AG10803 (cell line): Measurements from ENCODE around the gene FOXN1.

Experiments used
- DNase-seq: peaks from one replicate; pipeline ENCODE4 v3.0.0; 2010; ENCODE audit warnings: low read depth
- H3K4me3 ChIP-seq: 2 replicates; pipeline ENCODE4 v1.5.1; 2011; ENCODE audit warnings: mild to moderate bottlenecking, low read length, control low read depth
- TF ChIP-seq, protein P1 (sequence below): conservative IDR thresholded peaks from 2 replicates; pipeline ENCODE4 v1.5.1; 2011; ENCODE audit warnings: mild to moderate bottlenecking, low read length, control low read depth, inconsistent platforms

The FOXN1 gene

DNA sequence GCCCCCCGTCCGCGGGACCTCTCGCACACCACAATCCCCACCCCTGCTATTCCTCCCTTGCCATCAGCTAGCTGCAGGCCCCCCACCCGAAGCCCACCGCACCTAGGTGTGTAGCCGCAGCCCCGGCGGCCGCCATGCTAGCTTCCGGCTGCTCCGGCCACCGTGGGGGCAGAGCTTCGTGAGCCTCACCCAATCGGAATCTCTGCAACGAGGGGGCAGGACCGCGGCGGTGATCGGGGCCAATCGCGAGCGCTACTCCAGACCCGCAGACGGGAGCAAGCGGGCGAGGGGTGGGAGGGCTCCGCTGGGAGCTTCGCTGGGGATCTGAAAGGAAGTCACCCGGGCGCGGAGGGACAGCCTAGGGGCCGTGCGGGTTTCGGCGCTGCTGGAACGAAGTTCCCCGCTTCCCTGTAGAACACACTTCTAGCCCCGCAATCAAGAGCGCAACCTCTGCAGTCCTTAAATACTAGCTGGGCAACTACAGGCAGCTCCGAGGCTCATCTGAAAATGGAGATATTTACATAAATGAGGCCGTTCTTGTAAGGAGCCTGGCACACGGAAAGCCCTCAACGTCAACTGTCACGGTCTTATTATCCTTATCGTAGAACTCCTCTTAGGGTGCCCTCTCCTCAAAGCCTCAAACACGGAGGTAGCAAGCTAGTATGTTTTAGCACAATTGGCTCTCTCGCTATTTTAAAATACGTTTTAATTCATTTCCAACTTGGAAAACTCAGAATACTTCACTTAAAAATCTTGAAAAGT, 65.4 kb downstream of the FOXN1 start, which contains the start of gene PIGS:
PIGS (minus strand) TSS at position 164 of the 762 bp plus-strand sequence; CDS start at position 136, 28 bp downstream.
- TF ChIP-seq, protein P1, sequence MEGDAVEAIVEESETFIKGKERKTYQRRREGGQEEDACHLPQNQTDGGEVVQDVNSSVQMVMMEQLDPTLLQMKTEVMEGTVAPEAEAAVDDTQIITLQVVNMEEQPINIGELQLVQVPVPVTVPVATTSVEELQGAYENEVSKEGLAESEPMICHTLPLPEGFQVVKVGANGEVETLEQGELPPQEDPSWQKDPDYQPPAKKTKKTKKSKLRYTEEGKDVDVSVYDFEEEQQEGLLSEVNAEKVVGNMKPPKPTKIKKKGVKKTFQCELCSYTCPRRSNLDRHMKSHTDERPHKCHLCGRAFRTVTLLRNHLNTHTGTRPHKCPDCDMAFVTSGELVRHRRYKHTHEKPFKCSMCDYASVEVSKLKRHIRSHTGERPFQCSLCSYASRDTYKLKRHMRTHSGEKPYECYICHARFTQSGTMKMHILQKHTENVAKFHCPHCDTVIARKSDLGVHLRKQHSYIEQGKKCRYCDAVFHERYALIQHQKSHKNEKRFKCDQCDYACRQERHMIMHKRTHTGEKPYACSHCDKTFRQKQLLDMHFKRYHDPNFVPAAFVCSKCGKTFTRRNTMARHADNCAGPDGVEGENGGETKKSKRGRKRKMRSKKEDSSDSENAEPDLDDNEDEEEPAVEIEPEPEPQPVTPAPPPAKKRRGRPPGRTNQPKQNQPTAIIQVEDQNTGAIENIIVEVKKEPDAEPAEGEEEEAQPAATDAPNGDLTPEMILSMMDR: no peak
- H3K4me3 ChIP-seq: peak within 1 kb of the TSS; percentile 97
- peak; percentile 87 for DNase-seq

DNA sequence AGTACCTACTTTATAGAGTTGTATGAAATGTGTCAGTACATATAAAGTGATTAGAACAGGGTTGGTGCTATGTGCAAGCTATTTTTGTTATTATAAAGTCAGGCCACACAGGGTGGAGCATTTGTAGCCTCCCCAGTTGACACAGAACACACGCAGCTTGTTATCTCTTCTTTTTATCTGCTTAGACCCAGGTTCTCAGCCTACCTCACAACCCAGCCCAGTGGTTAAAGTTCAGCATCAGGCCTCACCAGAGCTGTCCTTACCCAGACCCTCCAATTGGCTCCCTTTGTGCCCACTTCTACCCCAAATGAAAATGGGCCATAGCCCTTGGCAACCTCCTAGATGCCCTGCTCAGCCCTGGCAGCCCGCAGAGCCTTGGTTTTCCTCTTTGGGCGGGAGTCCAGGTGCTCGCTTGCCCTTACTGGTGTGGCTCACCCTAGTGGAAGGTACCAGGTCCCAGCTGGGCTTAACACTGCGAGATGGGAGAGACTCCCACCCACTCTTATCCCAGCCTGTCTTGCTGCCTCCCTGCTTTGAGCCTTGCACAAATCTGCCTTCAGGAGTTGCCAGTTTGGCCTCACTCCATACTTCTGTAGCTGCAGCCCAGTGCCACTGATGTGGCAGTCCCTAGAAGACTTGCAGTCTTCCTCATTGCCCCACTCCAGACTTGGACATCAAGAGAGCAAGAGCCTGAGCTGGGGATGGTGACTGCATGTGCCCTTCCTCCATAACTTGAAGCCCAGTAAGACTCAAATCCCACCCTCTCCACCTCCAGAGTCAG, 66.3 kb downstream of the FOXN1 start:
- TF ChIP-seq, protein P1: no peak
- no peak for DNase-seq
- H3K4me3 ChIP-seq: peak overlapping the region; percentile 97

DNA sequence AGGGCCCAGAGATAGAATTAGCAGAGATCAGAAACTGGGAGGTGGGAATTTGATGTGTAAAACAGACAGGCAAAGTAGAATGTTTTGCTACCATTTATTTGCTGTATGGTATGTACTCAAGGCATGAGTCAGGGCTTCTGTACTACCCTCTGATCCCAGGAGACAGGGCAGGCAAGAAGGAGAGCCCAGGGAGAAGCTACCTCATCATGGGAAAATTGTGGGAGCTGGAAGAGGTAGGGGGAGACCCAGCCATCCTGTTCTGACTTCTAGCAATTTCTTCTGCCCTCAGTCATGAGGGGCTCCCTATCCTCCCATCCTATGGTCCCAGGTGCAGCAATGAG, 66.9 kb downstream of the FOXN1 start:
- TF ChIP-seq, protein P1: no peak
- no peak overlapping the region for H3K4me3 ChIP-seq
- DNase-seq: no peak

DNA sequence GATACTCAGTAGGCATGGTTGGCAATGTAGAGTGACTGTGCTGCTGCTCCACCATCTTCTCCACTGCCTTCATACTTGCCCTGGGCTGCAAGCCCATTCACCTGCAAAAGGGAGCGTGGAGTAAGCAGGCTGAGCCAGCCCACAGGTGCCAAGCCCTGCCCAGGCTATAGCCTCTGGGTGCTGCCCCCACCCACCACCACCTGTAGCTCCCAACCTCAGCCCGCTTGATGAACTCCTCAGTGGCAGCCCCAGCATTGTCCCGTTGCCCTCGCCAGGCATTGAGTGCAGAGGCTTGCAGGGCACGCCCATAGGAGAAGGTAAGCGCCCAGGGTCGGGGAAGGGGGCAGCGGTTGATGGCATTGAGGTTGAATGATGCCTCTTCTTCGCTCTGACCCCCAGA, 67.4 kb downstream of the FOXN1 start:
- TF ChIP-seq, protein P1: no peak
- no peak overlapping the region for H3K4me3 ChIP-seq
- no peak for DNase-seq

DNA sequence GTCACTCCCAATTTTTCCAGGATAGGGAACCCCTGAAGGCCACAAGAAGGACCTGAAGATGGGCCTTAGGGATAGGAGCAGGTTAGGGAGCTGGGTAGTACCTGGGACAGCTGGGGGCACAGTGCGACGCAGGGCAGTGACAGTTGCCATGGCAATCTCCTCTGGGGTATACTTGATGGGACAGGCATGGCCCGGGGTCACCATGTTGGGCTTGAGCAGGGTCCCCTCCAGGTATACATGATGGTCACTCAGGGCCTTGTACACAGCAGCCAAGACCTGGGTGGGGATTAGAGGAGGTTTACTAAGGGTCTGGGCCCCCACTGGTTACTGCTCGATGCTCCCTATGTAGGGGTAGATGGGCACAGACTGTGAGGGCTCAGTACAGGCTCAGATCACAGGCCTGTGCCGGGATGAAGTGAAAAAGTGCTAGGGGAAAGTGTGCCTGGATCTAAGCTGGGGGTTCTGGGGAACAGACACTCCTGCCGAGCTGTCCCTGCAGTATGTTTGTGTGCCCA, 67.9 kb downstream of the FOXN1 start:
- no peak overlapping the region for H3K4me3 ChIP-seq
- TF ChIP-seq, protein P1: no peak
- DNase-seq: no peak

DNA sequence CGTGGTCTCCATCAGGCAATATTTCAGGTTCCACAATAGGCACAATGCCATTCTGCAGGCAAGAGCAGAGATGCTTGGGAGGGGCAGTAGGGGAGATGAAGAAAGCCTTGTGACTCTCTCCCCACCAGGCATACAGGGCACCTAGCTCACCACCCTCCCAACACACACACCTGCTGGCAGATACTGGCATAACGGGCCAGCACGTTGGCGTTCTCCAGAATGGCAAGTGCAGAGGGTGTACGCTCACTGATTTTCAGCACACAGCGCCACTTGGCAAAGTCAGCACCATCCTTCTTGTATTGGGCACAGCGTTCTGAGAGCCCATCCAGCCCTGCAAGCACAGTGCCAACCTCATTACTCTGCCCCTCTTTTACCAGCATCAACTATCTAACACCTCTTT, 68.4 kb downstream of the FOXN1 start:
- DNase-seq: no peak
- TF ChIP-seq, protein P1: no peak
- no peak overlapping the region for H3K4me3 ChIP-seq
